ENCODE data around the gene SIMC1.
"Not testable (repeated sequence)": the region's sequence is repeated elsewhere in the genome, so short reads cannot be mapped to it uniquely, and the experiment has no call there.

DNA sequence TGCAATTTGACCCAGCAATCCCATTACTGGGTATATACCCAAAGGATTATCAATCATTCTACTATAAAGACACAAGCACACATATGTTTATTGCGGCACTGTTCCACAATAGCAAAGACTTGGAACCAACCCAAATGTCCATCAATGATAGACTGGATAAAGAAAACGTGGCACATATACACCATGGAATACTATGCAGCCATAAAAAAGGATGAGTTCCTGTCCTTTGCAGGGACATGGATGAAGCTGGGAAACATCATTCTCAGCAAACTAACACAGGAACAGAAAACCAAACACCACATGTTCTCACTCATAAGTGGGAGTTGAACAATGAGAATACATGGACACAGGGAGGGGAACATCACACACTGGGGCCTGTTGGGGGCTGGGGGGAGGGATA is 39.9 kb upstream of the SIMC1 start:
- TF ChIP-seq, protein P1, sequence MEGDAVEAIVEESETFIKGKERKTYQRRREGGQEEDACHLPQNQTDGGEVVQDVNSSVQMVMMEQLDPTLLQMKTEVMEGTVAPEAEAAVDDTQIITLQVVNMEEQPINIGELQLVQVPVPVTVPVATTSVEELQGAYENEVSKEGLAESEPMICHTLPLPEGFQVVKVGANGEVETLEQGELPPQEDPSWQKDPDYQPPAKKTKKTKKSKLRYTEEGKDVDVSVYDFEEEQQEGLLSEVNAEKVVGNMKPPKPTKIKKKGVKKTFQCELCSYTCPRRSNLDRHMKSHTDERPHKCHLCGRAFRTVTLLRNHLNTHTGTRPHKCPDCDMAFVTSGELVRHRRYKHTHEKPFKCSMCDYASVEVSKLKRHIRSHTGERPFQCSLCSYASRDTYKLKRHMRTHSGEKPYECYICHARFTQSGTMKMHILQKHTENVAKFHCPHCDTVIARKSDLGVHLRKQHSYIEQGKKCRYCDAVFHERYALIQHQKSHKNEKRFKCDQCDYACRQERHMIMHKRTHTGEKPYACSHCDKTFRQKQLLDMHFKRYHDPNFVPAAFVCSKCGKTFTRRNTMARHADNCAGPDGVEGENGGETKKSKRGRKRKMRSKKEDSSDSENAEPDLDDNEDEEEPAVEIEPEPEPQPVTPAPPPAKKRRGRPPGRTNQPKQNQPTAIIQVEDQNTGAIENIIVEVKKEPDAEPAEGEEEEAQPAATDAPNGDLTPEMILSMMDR (IDR thresholded peaks at IDR 0.05), result not testable (repeated sequence)
- TF ChIP-seq POLR2A (IDR thresholded peaks at IDR 0.05), result not testable (repeated sequence)

Data from prostate gland (tissue), 2 donors.